IMR-90 (cell line): ENCODE data around the gene KIFAP3. TPM values are rescaled to one million over a fixed set of nuclear protein-coding genes. Genes with fewer than 3 reads are reported as not detected.

Experiments
- ATAC-seq: fragments of 200-7000 bp; cut with Tn5 transposase; 2 replicates; pipeline ENCODE4 v1.9.1; 2020; ENCODE audit warnings: low read depth, mild to moderate bottlenecking, moderate library complexity
- BruUV-seq: library from RNA; stranded (reverse); fragments of 400-500 nt; replicated peaks from 2 replicates; lab custom pipeline; 2021; lab: Mats Ljungman, UMichigan
- CTCF ChIA-PET: fragments of 300-600 bp; formaldehyde crosslinking; extraction: SDS; loops from one replicate; lab custom pipeline; 2021; ENCODE audit warnings: antibody characterized with exemption; lab: Yijun Ruan, JAX
- POLR2A ChIA-PET: fragments of 300-600 bp; sonication (Branson Sonifier 250); formaldehyde crosslinking; loops from one replicate; lab custom pipeline; 2022; ENCODE audit warnings: antibody characterized with exemption; ENCODE audit not compliant: unreplicated experiment; lab: Charles Lee
- DNase-seq: peaks from one replicate; pipeline ENCODE4 v3.0.0; 2013
- H2AFZ ChIP-seq: replicated peaks from 2 replicates; pipeline ENCODE3; 2013; ENCODE audit warnings: low read length, mild to moderate bottlenecking; ENCODE audit not compliant: poor library complexity
- H2AK5ac ChIP-seq: 2 replicates; pipeline ENCODE4 v1.6.1; 2013; ENCODE audit warnings: low read depth, low read length, inconsistent platforms
- H2AK9ac ChIP-seq: replicated peaks from 2 replicates; pipeline ENCODE3; 2013; ENCODE audit warnings: mild to moderate bottlenecking, low read depth, low read length, moderate library complexity; ENCODE audit not compliant: poor library complexity
- H2BK120ac ChIP-seq: 2 replicates; pipeline ENCODE4 v1.6.1; 2013; ENCODE audit warnings: low read depth, low read length, inconsistent platforms
- H2BK15ac ChIP-seq: 3 replicates; pipeline ENCODE4 v1.6.1; 2013; ENCODE audit warnings: low read depth, low read length, inconsistent platforms
- H2BK20ac ChIP-seq: 2 replicates; pipeline ENCODE4 v1.6.1; 2013; ENCODE audit warnings: low read depth, mild to moderate bottlenecking, inconsistent platforms, low read length, moderate library complexity
- H2BK5ac ChIP-seq: 2 replicates; pipeline ENCODE4 v1.6.1; 2013; ENCODE audit warnings: mild to moderate bottlenecking, low read depth, low read length, inconsistent platforms; ENCODE audit not compliant: poor library complexity, severe bottlenecking
- H3K14ac ChIP-seq: replicated peaks from 2 replicates; pipeline ENCODE4 v1.6.1; 2013; ENCODE audit warnings: low read depth, low read length, inconsistent platforms
- H3K18ac ChIP-seq: 2 replicates; pipeline ENCODE4 v1.6.1; 2013; ENCODE audit warnings: low read depth, low read length, control low read depth
- H3K23ac ChIP-seq: 2 replicates; pipeline ENCODE4 v1.6.1; 2013; ENCODE audit warnings: low read depth, low read length, inconsistent platforms
- H3K27ac ChIP-seq: 2 replicates; pipeline ENCODE4 v1.5.1; 2013; ENCODE audit warnings: mild to moderate bottlenecking, control low read depth, low read length; ENCODE audit not compliant: insufficient read depth
- H3K27me3 ChIP-seq: 2 replicates; pipeline ENCODE4 v1.6.1; 2013; ENCODE audit warnings: low read length; ENCODE audit not compliant: control insufficient read depth, insufficient read depth
- H3K36me3 ChIP-seq: 2 replicates; pipeline ENCODE4 v1.6.1; 2013; ENCODE audit warnings: low read length, mixed read lengths; ENCODE audit not compliant: control insufficient read depth, insufficient read depth
- H3K4ac ChIP-seq: 2 replicates; pipeline ENCODE4 v1.6.1; 2013; ENCODE audit warnings: low read depth, low read length, inconsistent platforms
- H3K4me1 ChIP-seq: 2 replicates; pipeline ENCODE4 v1.6.1; 2013; ENCODE audit warnings: low read length, mixed read lengths; ENCODE audit not compliant: control insufficient read depth, insufficient read depth
- H3K4me2 ChIP-seq: 2 replicates; pipeline ENCODE4 v1.6.1; 2013; ENCODE audit warnings: low read depth, mild to moderate bottlenecking, control low read depth, low read length, moderate library complexity
- H3K4me3 ChIP-seq: 2 replicates; pipeline ENCODE4 v1.5.1; 2013; ENCODE audit warnings: low read depth, mild to moderate bottlenecking, control low read depth, low read length, moderate library complexity; ENCODE audit not compliant: insufficient read depth
- H3K56ac ChIP-seq: 2 replicates; pipeline ENCODE4 v1.6.1; 2013; ENCODE audit warnings: low read length, inconsistent platforms; ENCODE audit not compliant: insufficient read depth; ENCODE audit errors: extremely low read depth
- H3K79me1 ChIP-seq, 2 experiments: 2 replicates each; pipeline ENCODE4 v1.6.1; 2013; ENCODE audit warnings: low read length in 2 of 2, inconsistent platforms in 1 of 2, low read depth in 1 of 2
- H3K9ac ChIP-seq: 2 replicates; pipeline ENCODE4 v1.6.1; 2013; ENCODE audit warnings: low read depth, low read length, control low read depth
- H3K9me1 ChIP-seq: 2 replicates; pipeline ENCODE4 v1.6.1; 2013; ENCODE audit warnings: low read length, inconsistent platforms; ENCODE audit not compliant: insufficient read depth
- H3K9me3 ChIP-seq: 2 replicates; pipeline ENCODE4 v1.6.1; 2013; ENCODE audit warnings: low read length; ENCODE audit not compliant: control insufficient read depth, insufficient read depth
- H4K20me1 ChIP-seq: 2 replicates; pipeline ENCODE4 v1.6.1; 2013; ENCODE audit warnings: low read length, inconsistent platforms; ENCODE audit not compliant: insufficient read depth
- H4K5ac ChIP-seq: 2 replicates; pipeline ENCODE4 v1.6.1; 2013; ENCODE audit warnings: mild to moderate bottlenecking, low read depth, low read length, control low read depth
- H4K8ac ChIP-seq, 2 experiments: 2 replicates each; pipeline ENCODE4 v1.6.1; 2013; ENCODE audit warnings: low read depth in 2 of 2, low read length in 2 of 2, control low read depth in 1 of 2, inconsistent platforms in 1 of 2
- H4K91ac ChIP-seq: 2 replicates; pipeline ENCODE4 v1.6.1; 2013; ENCODE audit warnings: low read depth, low read length, inconsistent platforms; ENCODE audit not compliant: insufficient read depth
- BHLHE40 ChIP-seq: fragments of 150-350 bp; IDR thresholded peaks from 2 replicates; pipeline ENCODE4 v1.6.1; 2016; ENCODE audit warnings: mild to moderate bottlenecking, low read depth, low read length
- CEBPB ChIP-seq: IDR thresholded peaks from 2 replicates; pipeline ENCODE4 v1.6.1; 2012; ENCODE audit warnings: low read depth, low read length, improper control_type of control experiment
- CHD1 ChIP-seq: IDR thresholded peaks from 2 replicates; pipeline ENCODE4 v1.6.1; 2012; ENCODE audit warnings: low read depth, low read length, improper control_type of control experiment
- MAFK ChIP-seq: IDR thresholded peaks from 2 replicates; pipeline ENCODE4 v1.6.1; 2012; ENCODE audit warnings: low read depth, low read length, improper control_type of control experiment
- MAZ ChIP-seq: IDR thresholded peaks from 2 replicates; pipeline ENCODE4 v1.6.1; 2012; ENCODE audit warnings: low read depth, mild to moderate bottlenecking, low read length, improper control_type of control experiment, moderate library complexity, borderline replicate concordance
- RAD21 ChIP-seq: IDR thresholded peaks from 2 replicates; pipeline ENCODE4 v1.6.1; 2012; ENCODE audit warnings: low read length, improper control_type of control experiment
- RFX5 ChIP-seq: IDR thresholded peaks from 2 replicates; pipeline ENCODE4 v1.8.0; 2012; ENCODE audit warnings: low read depth, mild to moderate bottlenecking, low read length, moderate library complexity
- SMC3 ChIP-seq: fragments of 150-350 bp; IDR thresholded peaks from 2 replicates; pipeline ENCODE4 v1.6.1; 2016; ENCODE audit warnings: low read depth, mild to moderate bottlenecking, antibody characterized with exemption, low read length, moderate library complexity
- WGBS, 2 experiments: methylation state at CpG; one replicate each; pipeline versions ENCODE4 v1.1.5 to v1.1.7; 2013; ENCODE audit warnings: missing lambda C conversion rate in 2 of 2; ENCODE audit not compliant: insufficient read length in 1 of 2; ENCODE audit errors: extremely low coverage in 2 of 2; 5-methylcytosine and 5-hydroxymethylcytosine counted together
- dilution Hi-C: fragments of 300-500 bp; cut with HindIII; formaldehyde crosslinking; loops from one replicate; pipeline ENCODE4 v1.14.3; 2018; ENCODE audit warnings: low sequenced_read_pairs; ENCODE audit not compliant: unreplicated experiment
- in situ Hi-C: fragments of 300-500 bp; cut with MboI; formaldehyde crosslinking; loops from 3 replicates; pipeline ENCODE4 v1.14.3; 2019; ENCODE audit warnings: low sequenced_read_pairs, inconsistent platforms, mixed read lengths
- intact Hi-C: fragments of 100-400 bp; cut with micrococcal nuclease; formaldehyde crosslinking; loops from 2 replicates; pipeline ENCODE4 v1.10.0; 2022
- polyA plus RNA-seq, 3 experiments: library from polyadenylated mRNA; depleted of rRNA; stranded (reverse); fragments of >200 nt; gene quantifications; 2 replicates each; pipeline ENCODE4 v1.2.3, GENCODE V29; 2012; ENCODE audit warnings: low replicate concordance in 1 of 3
- total RNA-seq: library from RNA; depleted of rRNA; stranded (reverse); fragments of >200 nt; gene quantifications from 2 replicates; pipeline ENCODE4 v1.2.3, GENCODE V29; 2012

KIFAP3 gene
- total and polyA plus RNA-seq, 2 of the 4 experiments (the other 2 are of a cell fraction) = 10.5 to 10.9 TPM

DNA sequence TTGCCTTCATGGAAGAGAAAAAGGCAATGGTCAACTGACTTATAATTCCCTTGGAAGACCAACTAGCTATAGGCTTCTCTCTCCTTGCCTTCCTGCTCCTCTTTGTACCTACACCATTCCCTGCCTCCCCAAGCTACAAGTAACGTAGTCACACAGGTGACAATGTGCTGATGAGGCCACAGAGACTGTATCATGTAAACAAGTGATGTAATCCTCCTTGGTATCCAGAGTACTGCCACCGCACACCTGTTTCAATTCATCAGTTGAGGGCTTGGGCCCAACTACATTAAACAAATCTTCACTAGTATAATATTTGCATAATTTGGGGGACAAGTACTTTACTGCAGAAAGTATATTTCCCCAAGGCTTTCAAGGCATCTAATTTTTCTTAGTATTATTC, 104.4 kb downstream of the KIFAP3 start:
- TF ChIP-seq CHD1 (no peak), MAFK (no peak), RFX5 (no peak), CEBPB (no peak), MAZ (no peak), RAD21 (no peak), BHLHE40 (no peak), SMC3 (no peak)
- Histone ChIP-seq H3K4ac (no peak overlapping the region), H2BK120ac (no peak overlapping the region), H3K56ac (no peak overlapping the region), H4K91ac (no peak overlapping the region), H2AFZ (no peak overlapping the region), H4K8ac (no peak overlapping the region), H3K79me1 (no peaks in the 10 kb centered on the region), H3K9ac (no peak overlapping the region), H3K18ac (no peak overlapping the region), H3K23ac (no peak overlapping the region), H4K20me1 (no peaks in the 10 kb centered on the region), H2BK15ac (no peak overlapping the region), H3K27me3 (no peaks in the 10 kb centered on the region), H3K9me1 (no peaks in the 10 kb centered on the region), H2AK5ac (no peak overlapping the region), H3K4me2 (no peak overlapping the region), H2AK9ac (no peak overlapping the region), H2BK5ac (no peak overlapping the region), H3K4me1 (no peaks in the 10 kb centered on the region), H4K5ac (no peak overlapping the region), H2BK20ac (no peak overlapping the region), H3K9me3 (no peaks in the 10 kb centered on the region), H3K36me3 (no peaks in the 10 kb centered on the region), H3K4me3 (no peak overlapping the region), H3K14ac (no peak overlapping the region), H3K27ac (no peak overlapping the region)
- ChIA-PET CTCF (no interaction called here), POLR2A (no interaction called here)
- intact Hi-C loops (no loop called here), dilution Hi-C loops (no loop called here), in situ Hi-C loops (no loop called here)
- DNase-seq = no peak
- BruUV-seq = no TSS peak
- WGBS, 2 experiments = no CpG with 5 or more reads among the region's 2 CpGs
- ATAC-seq = no peak
